WTC11 (cell line): ENCODE data around the gene TRIM26. TPM values are rescaled to one million over a fixed set of nuclear protein-coding genes. Genes with fewer than 3 reads are reported as not detected.

ENCODE experiments used
- ATAC-seq: fragments of 200-7000 bp; cut with Tn5 transposase; 2 replicates; pipeline ENCODE4 v1.10.0; 2021; ENCODE audit warnings: mild to moderate bottlenecking, moderate library complexity
- CTCF ChIA-PET: fragments of 300-600 bp; sonication (Branson Sonifier 250); formaldehyde crosslinking; loops from one replicate; lab custom pipeline; 2021; ENCODE audit warnings: antibody characterized with exemption; lab: Charles Lee
- POLR2A ChIA-PET: fragments of 350-600 bp; sonication (Branson Sonifier 250); formaldehyde crosslinking; loops from one replicate; lab custom pipeline; 2021; ENCODE audit warnings: antibody characterized with exemption; lab: Charles Lee
- DNase-seq: peaks from one replicate; pipeline ENCODE4 v3.0.0; 2021; ENCODE audit warnings: low spot score
- H3K27ac Mint-ChIP-seq: 2 replicates; pipeline ENCODE4 v1.8.0; 2021; ENCODE audit warnings: mixed read lengths
- H3K27me3 Mint-ChIP-seq: 2 replicates; pipeline ENCODE4 v1.8.0; 2021; ENCODE audit warnings: low read depth, mild to moderate bottlenecking, moderate library complexity, mixed read lengths
- H3K36me3 Mint-ChIP-seq: 2 replicates; pipeline ENCODE4 v1.8.0; 2021; ENCODE audit warnings: mixed read lengths
- H3K4me1 Mint-ChIP-seq: 2 replicates; pipeline ENCODE4 v1.8.0; 2022; ENCODE audit warnings: mixed read lengths
- H3K4me3 Mint-ChIP-seq: 2 replicates; pipeline ENCODE4 v1.8.0; 2021; ENCODE audit warnings: mild to moderate bottlenecking, moderate library complexity, mixed read lengths
- H3K9me3 Mint-ChIP-seq: 2 replicates; pipeline ENCODE4 v1.8.0; 2021; ENCODE audit warnings: mixed read lengths
- ATF1 ChIP-seq: sonication (generic); formaldehyde crosslinking; IDR thresholded peaks from 2 replicates; pipeline ENCODE4 v1.8.1; 2023; ENCODE audit warnings: mild to moderate bottlenecking, moderate library complexity, missing genetic modification reagents
- EMX1 ChIP-seq: fragments of 250-450 bp; sonication (Bioruptor Pico); IDR thresholded peaks from 2 replicates; pipeline ENCODE4 v1.8.0; 2021; ENCODE audit warnings: mild to moderate bottlenecking
- FOXJ3 ChIP-seq: sonication (generic); formaldehyde crosslinking; IDR thresholded peaks from 2 replicates; pipeline ENCODE4 v1.9.0; 2021; ENCODE audit warnings: missing genetic modification reagents, mild to moderate bottlenecking, borderline replicate concordance
- NFYB ChIP-seq: sonication (generic); formaldehyde crosslinking; conservative IDR thresholded peaks from 2 replicates; pipeline ENCODE4 v1.8.0; 2022; ENCODE audit warnings: low read depth, missing genetic modification reagents
- RORB ChIP-seq: fragments of 250-450 bp; sonication (Bioruptor Pico); IDR thresholded peaks from 2 replicates; pipeline ENCODE4 v1.9.0; 2021; ENCODE audit warnings: mild to moderate bottlenecking
- ZNF263 ChIP-seq: sonication (generic); formaldehyde crosslinking; IDR thresholded peaks from 2 replicates; pipeline ENCODE4 v1.8.1; 2022; ENCODE audit warnings: low read depth, mild to moderate bottlenecking, moderate library complexity, missing genetic modification reagents
- ZNF416 ChIP-seq: fragments of 250-450 bp; sonication (Bioruptor Pico); IDR thresholded peaks from 2 replicates; pipeline ENCODE4 v1.9.0; 2021; ENCODE audit warnings: mild to moderate bottlenecking, inconsistent platforms
- ZNF671 ChIP-seq: fragments of 250-450 bp; sonication (Bioruptor Pico); IDR thresholded peaks from 2 replicates; pipeline ENCODE4 v1.8.0; 2021; ENCODE audit warnings: mild to moderate bottlenecking
- total RNA-seq: library from RNA; stranded (reverse); gene quantifications from 3 replicates; pipeline ENCODE4 v1.2.3, GENCODE V29; 2021
- TF ChIP-seq, protein P1 (sequence below): sonication (generic); formaldehyde crosslinking; IDR thresholded peaks from 2 replicates; pipeline ENCODE4 v1.8.0; 2023; ENCODE audit warnings: mild to moderate bottlenecking, missing genetic modification reagents
- TF ChIP-seq, protein P2 (sequence below): sonication (generic); formaldehyde crosslinking; IDR thresholded peaks from 2 replicates; pipeline ENCODE4 v1.8.0; 2022; ENCODE audit warnings: mild to moderate bottlenecking, missing genetic modification reagents
- TF ChIP-seq, protein P3 (sequence below): sonication (generic); formaldehyde crosslinking; conservative IDR thresholded peaks from 2 replicates; pipeline ENCODE4 v1.8.1; 2022; ENCODE audit warnings: mild to moderate bottlenecking, missing genetic modification reagents
- TF ChIP-seq, protein P4 (sequence below): sonication (generic); formaldehyde crosslinking; IDR thresholded peaks from 2 replicates; pipeline ENCODE4 v1.8.1; 2022; ENCODE audit warnings: low read depth, mild to moderate bottlenecking, moderate library complexity, missing genetic modification reagents, borderline replicate concordance
- TF ChIP-seq, protein P5 (sequence below): sonication (generic); formaldehyde crosslinking; IDR thresholded peaks from 2 replicates; pipeline ENCODE4 v1.8.0; 2022; ENCODE audit warnings: missing genetic modification reagents
- TF ChIP-seq, protein P6 (sequence below): sonication (generic); formaldehyde crosslinking; IDR thresholded peaks from 2 replicates; pipeline ENCODE4 v1.8.1; 2023; ENCODE audit warnings: mild to moderate bottlenecking, missing genetic modification reagents
- TF ChIP-seq, protein P7 (sequence below): fragments of 200-600 bp; IDR thresholded peaks from 2 replicates; pipeline ENCODE4 v1.8.0; 2022; ENCODE audit warnings: antibody characterized with exemption
- TF ChIP-seq, protein P8 (sequence below): sonication (generic); formaldehyde crosslinking; IDR thresholded peaks from 2 replicates; pipeline ENCODE4 v1.8.1; 2023; ENCODE audit warnings: mild to moderate bottlenecking, missing genetic modification reagents, borderline replicate concordance

Gene TRIM26
- total RNA-seq, 1 experiment from 2014 or later: 27.7 TPM

DNA sequence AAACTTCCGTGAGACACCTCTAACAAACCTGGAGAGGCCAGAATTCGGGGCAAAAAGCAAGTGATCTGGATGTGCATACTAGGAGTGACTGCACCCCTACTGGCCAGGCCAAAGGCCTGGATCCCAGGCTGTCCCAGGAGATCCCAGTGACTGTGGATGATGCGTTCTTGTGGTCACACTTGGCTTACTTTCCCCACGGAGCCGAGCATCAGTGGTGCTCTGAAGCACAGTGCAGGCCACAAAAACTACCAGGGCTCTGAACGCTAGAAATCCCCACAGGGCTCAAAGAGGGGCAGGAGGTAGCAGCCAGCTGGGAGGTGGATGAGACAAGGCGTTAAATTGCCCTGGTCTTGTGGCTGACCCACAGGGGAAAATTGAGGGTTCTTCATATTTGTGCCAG is 7.1 kb downstream of the TRIM26 start:
- ATAC-seq (no peak), DNase-seq (no peak)
- Mint-ChIP-seq H3K36me3 (no peaks in the 10 kb centered on the region; the same call in 1 of the 2 replicates), H3K4me3 (no peak overlapping the region), H3K4me1 (peaks cover 72% of the 10 kb centered on the region), H3K27ac (no peak overlapping the region), H3K9me3 (no peaks in the 10 kb centered on the region), H3K27me3 (peaks cover 3% of the 10 kb centered on the region; the same call in 1 of the 2 replicates)
- ChIA-PET POLR2A (no interaction called here), CTCF (interaction anchor here (1.2 to 2.5 kb wide), 3 partner anchors 12 to 75 kb away, joined by 3 to 14 read pairs (median 7); no protein-coding TSS in a partner anchor)
- TF ChIP-seq, protein P1, sequence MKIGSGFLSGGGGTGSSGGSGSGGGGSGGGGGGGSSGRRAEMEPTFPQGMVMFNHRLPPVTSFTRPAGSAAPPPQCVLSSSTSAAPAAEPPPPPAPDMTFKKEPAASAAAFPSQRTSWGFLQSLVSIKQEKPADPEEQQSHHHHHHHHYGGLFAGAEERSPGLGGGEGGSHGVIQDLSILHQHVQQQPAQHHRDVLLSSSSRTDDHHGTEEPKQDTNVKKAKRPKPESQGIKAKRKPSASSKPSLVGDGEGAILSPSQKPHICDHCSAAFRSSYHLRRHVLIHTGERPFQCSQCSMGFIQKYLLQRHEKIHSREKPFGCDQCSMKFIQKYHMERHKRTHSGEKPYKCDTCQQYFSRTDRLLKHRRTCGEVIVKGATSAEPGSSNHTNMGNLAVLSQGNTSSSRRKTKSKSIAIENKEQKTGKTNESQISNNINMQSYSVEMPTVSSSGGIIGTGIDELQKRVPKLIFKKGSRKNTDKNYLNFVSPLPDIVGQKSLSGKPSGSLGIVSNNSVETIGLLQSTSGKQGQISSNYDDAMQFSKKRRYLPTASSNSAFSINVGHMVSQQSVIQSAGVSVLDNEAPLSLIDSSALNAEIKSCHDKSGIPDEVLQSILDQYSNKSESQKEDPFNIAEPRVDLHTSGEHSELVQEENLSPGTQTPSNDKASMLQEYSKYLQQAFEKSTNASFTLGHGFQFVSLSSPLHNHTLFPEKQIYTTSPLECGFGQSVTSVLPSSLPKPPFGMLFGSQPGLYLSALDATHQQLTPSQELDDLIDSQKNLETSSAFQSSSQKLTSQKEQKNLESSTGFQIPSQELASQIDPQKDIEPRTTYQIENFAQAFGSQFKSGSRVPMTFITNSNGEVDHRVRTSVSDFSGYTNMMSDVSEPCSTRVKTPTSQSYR (CRISPR knock-in tag): no peak
- no peak for TF ChIP-seq ATF1
- no peak for TF ChIP-seq ZNF671 (CRISPR knock-in tag)
- TF ChIP-seq, all 79 proteins: peak for 0

DNA sequence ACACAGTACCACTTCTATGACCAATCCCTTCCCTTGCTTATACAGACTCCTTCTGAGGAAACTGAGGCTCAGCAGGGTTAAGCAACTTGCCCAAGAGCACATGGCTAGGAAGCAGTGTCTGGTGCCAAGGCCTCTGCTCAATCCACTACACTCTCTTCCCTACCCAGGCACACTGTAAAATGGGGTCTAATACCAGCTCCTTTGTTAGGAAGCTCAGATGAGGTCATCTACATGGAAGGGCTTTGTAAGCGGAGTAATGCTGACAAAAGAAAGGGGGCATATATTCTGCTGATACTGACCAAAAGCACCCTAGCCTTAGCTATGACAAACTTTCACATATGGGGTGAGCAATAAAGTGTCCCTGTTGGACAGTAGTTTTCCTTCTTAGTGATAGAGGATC is 9.1 kb downstream of the TRIM26 start:
- ATAC-seq (no peak), DNase-seq (no peak)
- peaks cover 14% of the 10 kb centered on the region for H3K36me3 Mint-ChIP-seq
- no peak overlapping the region for H3K27ac Mint-ChIP-seq
- peaks cover 3% of the 10 kb centered on the region; the same call in 1 of the 2 replicates for H3K27me3 Mint-ChIP-seq
- POLR2A ChIA-PET: interaction anchor here (1.0 kb wide), 1 partner anchor 9 kb away, joined by 3 read pairs; the partner anchor contains the start of gene TRIM26
- CTCF ChIA-PET: interaction anchor here (1.0 to 1.4 kb wide), 2 partner anchors 15 to 130 kb away, joined by 3 to 4 read pairs; no protein-coding TSS in a partner anchor
- H3K4me1 Mint-ChIP-seq: peaks cover 71% of the 10 kb centered on the region
- H3K9me3 Mint-ChIP-seq: no peaks in the 10 kb centered on the region
- no peak for TF ChIP-seq ZNF263 (CRISPR knock-in tag)
- TF ChIP-seq, protein P2, sequence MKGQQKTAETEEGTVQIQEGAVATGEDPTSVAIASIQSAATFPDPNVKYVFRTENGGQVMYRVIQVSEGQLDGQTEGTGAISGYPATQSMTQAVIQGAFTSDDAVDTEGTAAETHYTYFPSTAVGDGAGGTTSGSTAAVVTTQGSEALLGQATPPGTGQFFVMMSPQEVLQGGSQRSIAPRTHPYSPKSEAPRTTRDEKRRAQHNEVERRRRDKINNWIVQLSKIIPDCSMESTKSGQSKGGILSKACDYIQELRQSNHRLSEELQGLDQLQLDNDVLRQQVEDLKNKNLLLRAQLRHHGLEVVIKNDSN (CRISPR knock-in tag): no peak
- TF ChIP-seq, protein P3, sequence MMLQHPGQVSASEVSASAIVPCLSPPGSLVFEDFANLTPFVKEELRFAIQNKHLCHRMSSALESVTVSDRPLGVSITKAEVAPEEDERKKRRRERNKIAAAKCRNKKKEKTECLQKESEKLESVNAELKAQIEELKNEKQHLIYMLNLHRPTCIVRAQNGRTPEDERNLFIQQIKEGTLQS (CRISPR knock-in tag): no peak
- TF ChIP-seq, protein P4, sequence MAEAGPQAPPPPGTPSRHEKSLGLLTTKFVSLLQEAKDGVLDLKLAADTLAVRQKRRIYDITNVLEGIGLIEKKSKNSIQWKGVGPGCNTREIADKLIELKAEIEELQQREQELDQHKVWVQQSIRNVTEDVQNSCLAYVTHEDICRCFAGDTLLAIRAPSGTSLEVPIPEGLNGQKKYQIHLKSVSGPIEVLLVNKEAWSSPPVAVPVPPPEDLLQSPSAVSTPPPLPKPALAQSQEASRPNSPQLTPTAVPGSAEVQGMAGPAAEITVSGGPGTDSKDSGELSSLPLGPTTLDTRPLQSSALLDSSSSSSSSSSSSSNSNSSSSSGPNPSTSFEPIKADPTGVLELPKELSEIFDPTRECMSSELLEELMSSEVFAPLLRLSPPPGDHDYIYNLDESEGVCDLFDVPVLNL (CRISPR knock-in tag): no peak
- no peak for TF ChIP-seq ZNF416 (CRISPR knock-in tag)
- TF ChIP-seq, protein P5, sequence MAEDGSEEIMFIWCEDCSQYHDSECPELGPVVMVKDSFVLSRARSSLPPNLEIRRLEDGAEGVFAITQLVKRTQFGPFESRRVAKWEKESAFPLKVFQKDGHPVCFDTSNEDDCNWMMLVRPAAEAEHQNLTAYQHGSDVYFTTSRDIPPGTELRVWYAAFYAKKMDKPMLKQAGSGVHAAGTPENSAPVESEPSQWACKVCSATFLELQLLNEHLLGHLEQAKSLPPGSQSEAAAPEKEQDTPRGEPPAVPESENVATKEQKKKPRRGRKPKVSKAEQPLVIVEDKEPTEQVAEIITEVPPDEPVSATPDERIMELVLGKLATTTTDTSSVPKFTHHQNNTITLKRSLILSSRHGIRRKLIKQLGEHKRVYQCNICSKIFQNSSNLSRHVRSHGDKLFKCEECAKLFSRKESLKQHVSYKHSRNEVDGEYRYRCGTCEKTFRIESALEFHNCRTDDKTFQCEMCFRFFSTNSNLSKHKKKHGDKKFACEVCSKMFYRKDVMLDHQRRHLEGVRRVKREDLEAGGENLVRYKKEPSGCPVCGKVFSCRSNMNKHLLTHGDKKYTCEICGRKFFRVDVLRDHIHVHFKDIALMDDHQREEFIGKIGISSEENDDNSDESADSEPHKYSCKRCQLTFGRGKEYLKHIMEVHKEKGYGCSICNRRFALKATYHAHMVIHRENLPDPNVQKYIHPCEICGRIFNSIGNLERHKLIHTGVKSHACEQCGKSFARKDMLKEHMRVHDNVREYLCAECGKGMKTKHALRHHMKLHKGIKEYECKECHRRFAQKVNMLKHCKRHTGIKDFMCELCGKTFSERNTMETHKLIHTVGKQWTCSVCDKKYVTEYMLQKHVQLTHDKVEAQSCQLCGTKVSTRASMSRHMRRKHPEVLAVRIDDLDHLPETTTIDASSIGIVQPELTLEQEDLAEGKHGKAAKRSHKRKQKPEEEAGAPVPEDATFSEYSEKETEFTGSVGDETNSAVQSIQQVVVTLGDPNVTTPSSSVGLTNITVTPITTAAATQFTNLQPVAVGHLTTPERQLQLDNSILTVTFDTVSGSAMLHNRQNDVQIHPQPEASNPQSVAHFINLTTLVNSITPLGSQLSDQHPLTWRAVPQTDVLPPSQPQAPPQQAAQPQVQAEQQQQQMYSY: no peak
- no peak for TF ChIP-seq EMX1
- no peak for TF ChIP-seq NFYB (CRISPR knock-in tag)
- no peak for TF ChIP-seq FOXJ3 (CRISPR knock-in tag)
- TF ChIP-seq, protein P6, sequence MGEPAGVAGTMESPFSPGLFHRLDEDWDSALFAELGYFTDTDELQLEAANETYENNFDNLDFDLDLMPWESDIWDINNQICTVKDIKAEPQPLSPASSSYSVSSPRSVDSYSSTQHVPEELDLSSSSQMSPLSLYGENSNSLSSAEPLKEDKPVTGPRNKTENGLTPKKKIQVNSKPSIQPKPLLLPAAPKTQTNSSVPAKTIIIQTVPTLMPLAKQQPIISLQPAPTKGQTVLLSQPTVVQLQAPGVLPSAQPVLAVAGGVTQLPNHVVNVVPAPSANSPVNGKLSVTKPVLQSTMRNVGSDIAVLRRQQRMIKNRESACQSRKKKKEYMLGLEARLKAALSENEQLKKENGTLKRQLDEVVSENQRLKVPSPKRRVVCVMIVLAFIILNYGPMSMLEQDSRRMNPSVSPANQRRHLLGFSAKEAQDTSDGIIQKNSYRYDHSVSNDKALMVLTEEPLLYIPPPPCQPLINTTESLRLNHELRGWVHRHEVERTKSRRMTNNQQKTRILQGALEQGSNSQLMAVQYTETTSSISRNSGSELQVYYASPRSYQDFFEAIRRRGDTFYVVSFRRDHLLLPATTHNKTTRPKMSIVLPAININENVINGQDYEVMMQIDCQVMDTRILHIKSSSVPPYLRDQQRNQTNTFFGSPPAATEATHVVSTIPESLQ (CRISPR knock-in tag): no peak
- TF ChIP-seq, protein P7, sequence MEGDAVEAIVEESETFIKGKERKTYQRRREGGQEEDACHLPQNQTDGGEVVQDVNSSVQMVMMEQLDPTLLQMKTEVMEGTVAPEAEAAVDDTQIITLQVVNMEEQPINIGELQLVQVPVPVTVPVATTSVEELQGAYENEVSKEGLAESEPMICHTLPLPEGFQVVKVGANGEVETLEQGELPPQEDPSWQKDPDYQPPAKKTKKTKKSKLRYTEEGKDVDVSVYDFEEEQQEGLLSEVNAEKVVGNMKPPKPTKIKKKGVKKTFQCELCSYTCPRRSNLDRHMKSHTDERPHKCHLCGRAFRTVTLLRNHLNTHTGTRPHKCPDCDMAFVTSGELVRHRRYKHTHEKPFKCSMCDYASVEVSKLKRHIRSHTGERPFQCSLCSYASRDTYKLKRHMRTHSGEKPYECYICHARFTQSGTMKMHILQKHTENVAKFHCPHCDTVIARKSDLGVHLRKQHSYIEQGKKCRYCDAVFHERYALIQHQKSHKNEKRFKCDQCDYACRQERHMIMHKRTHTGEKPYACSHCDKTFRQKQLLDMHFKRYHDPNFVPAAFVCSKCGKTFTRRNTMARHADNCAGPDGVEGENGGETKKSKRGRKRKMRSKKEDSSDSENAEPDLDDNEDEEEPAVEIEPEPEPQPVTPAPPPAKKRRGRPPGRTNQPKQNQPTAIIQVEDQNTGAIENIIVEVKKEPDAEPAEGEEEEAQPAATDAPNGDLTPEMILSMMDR: no peak
- TF ChIP-seq ZNF671 (CRISPR knock-in tag): no peak
- TF ChIP-seq RORB (CRISPR knock-in tag): no peak
- TF ChIP-seq, protein P8, sequence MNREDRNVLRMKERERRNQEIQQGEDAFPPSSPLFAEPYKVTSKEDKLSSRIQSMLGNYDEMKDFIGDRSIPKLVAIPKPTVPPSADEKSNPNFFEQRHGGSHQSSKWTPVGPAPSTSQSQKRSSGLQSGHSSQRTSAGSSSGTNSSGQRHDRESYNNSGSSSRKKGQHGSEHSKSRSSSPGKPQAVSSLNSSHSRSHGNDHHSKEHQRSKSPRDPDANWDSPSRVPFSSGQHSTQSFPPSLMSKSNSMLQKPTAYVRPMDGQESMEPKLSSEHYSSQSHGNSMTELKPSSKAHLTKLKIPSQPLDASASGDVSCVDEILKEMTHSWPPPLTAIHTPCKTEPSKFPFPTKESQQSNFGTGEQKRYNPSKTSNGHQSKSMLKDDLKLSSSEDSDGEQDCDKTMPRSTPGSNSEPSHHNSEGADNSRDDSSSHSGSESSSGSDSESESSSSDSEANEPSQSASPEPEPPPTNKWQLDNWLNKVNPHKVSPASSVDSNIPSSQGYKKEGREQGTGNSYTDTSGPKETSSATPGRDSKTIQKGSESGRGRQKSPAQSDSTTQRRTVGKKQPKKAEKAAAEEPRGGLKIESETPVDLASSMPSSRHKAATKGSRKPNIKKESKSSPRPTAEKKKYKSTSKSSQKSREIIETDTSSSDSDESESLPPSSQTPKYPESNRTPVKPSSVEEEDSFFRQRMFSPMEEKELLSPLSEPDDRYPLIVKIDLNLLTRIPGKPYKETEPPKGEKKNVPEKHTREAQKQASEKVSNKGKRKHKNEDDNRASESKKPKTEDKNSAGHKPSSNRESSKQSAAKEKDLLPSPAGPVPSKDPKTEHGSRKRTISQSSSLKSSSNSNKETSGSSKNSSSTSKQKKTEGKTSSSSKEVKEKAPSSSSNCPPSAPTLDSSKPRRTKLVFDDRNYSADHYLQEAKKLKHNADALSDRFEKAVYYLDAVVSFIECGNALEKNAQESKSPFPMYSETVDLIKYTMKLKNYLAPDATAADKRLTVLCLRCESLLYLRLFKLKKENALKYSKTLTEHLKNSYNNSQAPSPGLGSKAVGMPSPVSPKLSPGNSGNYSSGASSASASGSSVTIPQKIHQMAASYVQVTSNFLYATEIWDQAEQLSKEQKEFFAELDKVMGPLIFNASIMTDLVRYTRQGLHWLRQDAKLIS (CRISPR knock-in tag): no peak
- no peak overlapping the region for H3K4me3 Mint-ChIP-seq
